Heart left ventricle (tissue), 16 donors: ENCODE results near the gene RGS16. TPM values are rescaled to one million over a fixed set of nuclear protein-coding genes. Genes with fewer than 3 reads are reported as not detected.

Source experiments
- ATAC-seq, 4 donors: fragments of 200-7000 bp; cut with Tn5 transposase; one replicate each; pipeline ENCODE4 v1.9.1; 2020 to 2022; ENCODE audit warnings: moderate library complexity in 4 of 4, mild to moderate bottlenecking in 3 of 4, moderate number of reproducible peaks in 1 of 4
- DNase-seq, 5 donors: peaks; one replicate each; pipeline ENCODE4 v3.0.0-alpha.2; 2020
- H3K27ac ChIP-seq, 12 donors: fragments of 200-600 bp; sonication (generic) in 4 of 12; one replicate each; pipeline versions ENCODE4 v1.5.0 to v1.8.0; 2016 to 2022; ENCODE audit warnings: mild to moderate bottlenecking in 2 of 12
- H3K27me3 ChIP-seq, 9 donors: fragments of 200-600 bp; sonication (generic) in 2 of 9; one replicate each; pipeline versions ENCODE4 v1.5.1 to v1.8.0; 2016 to 2022; ENCODE audit warnings: mild to moderate bottlenecking in 3 of 9
- H3K36me3 ChIP-seq, 9 donors: fragments of 200-600 bp; sonication (generic) in 2 of 9; one replicate each; pipeline versions ENCODE4 v1.5.0 to v1.8.0; 2018 to 2022; ENCODE audit warnings: mild to moderate bottlenecking in 2 of 9
- H3K4me1 ChIP-seq, 12 donors: fragments of 200-600 bp; sonication (generic) in 4 of 12; one replicate each; pipeline versions ENCODE4 v1.5.0 to v1.8.0; 2016 to 2022; ENCODE audit warnings: mild to moderate bottlenecking in 3 of 12
- H3K4me3 ChIP-seq, 12 donors: fragments of 200-600 bp; sonication (generic) in 4 of 12; one replicate each; pipeline versions ENCODE4 v1.5.0 to v1.8.0; 2017 to 2022; ENCODE audit warnings: mild to moderate bottlenecking in 9 of 12, moderate library complexity in 4 of 12
- H3K9me3 ChIP-seq, 12 donors: fragments of 200-600 bp; sonication (generic) in 4 of 12; one replicate each; pipeline versions ENCODE4 v1.5.0 to v1.8.0; 2016 to 2022; ENCODE audit warnings: mild to moderate bottlenecking in 1 of 12
- CTCF ChIP-seq, 12 donors: fragments of 200-600 bp; sonication (generic) in 4 of 12; IDR thresholded peaks; one replicate each; pipeline versions ENCODE4 v1.5.0 to v1.8.0; 2018 to 2022; ENCODE audit warnings: antibody characterized with exemption in 12 of 12, mild to moderate bottlenecking in 5 of 12
- POLR2A ChIP-seq, 2 donors: fragments of 450-650 bp; IDR thresholded peaks; one replicate each; pipeline ENCODE4 v1.6.1; 2017; ENCODE audit warnings: antibody characterized with exemption in 2 of 2, mild to moderate bottlenecking in 2 of 2, moderate library complexity in 2 of 2
- WGBS, 4 donors: extraction: QIAGEN DNeasy Blood & Tissue Kit in 2 of 4; methylation state at CpG; one replicate each; pipeline versions ENCODE4 v1.1.5 to v1.1.7; 2013 to 2018; 5-methylcytosine and 5-hydroxymethylcytosine counted together
- intact Hi-C, 10 donors: fragments of 100-400 bp; cut with DNase I; formaldehyde crosslinking; loops; one replicate each; pipeline versions ENCODE4 v1.11.1 to v1.14.2; 2022
- polyA plus RNA-seq, 2 donors: library from polyadenylated mRNA; stranded (reverse); fragments of 200-250 nt; gene quantifications; one replicate each; pipeline ENCODE4 v1.2.3, GENCODE V29; 2013
- total RNA-seq, 9 donors: library from RNA; depleted of rRNA in 2 of 9; stranded (reverse); fragments of >200 nt in 2 of 9; fragmentation: NEBNext Ultra II Directional in 3 of 9; extraction: Animal tissue kit (Norgen Biotek cat#: 25700) in 3 of 9; gene quantifications; one replicate each; pipeline versions ENCODE4 v1.1.0 to v1.2.4, GENCODE V29; 2016 to 2023
- donor health status: ischemic (EF 13 %, LVEDD 7.1; RV severe dilation, severe dysfunction).
- donor health status: healthy with polysubstance abuse.
- donor health status: DM: no; HTN: yes; CAD: no.
- donor health status: DM: no; HTN: no; CAD: no.
- donor health status: ischemic (EF 25% LVEDD 6.9; RV normal size, moderate dysfunction).
- donor health status: ischemic (EF 25% LVEDD 5.7; RV mildly dilated, moderate dysfunction).
- donor health status: healthy.
- donor health status: DM: yes; HTN: yes; CAD: no.
- donor health status: ischemic (EF 35%, LVEDD 5.7; RV mildly dilated, moderate dysfunction).
- donor health status: nonischemic (EF 11% LVEDD 7.7; RV severe dilation, severe dysfunction).
- donor health status: DM: yes; HTN: yes; CAD: no.
- donor health status: PGD.
- donor health status: ischemic (EF 29% LVEDD 5.4; RV normal size, mild dysfunction).
- donor health status: nonischemic (EF 23%, LVEDD 6.1; RV moderate dilation, normal function).

The RGS16 gene
- total and polyA plus RNA-seq, 11 donors: 0.75 to 9.3 (median 2.1) TPM

GRCh38 chr1:182625024-182625423, 20.8 kb upstream of the RGS16 start:
- no peaks in the 10 kb centered on the region for H3K27me3 ChIP-seq
- ATAC-seq: no peak
- peak overlapping the region in 4 of 12 donors; percentile 1 to 60 (median 30) for H3K27ac ChIP-seq
- intact Hi-C loops: no loop called here
- H3K9me3 ChIP-seq: peaks cover 0 to 7% (median 0%) of the 10 kb centered on the region in 12 donors
- no peak overlapping the region for H3K4me3 ChIP-seq
- 82 to 88% (median 85%) methylated on average over 3 of the region's 3 CpGs for WGBS, 4 donors
- no peak for DNase-seq
- peaks cover 0 to 48% (median 27%) of the 10 kb centered on the region in 12 donors for H3K4me1 ChIP-seq
- TF ChIP-seq CTCF (IDR thresholded peaks at IDR 0.05) (no peak), POLR2A (IDR thresholded peaks at IDR 0.05) (no peak)
- no peaks in the 10 kb centered on the region for H3K36me3 ChIP-seq

GRCh38 chr1:182624577-182624976, 20.4 kb upstream of the RGS16 start:
- DNase-seq: no peak
- Histone ChIP-seq H3K4me1 (peaks cover 0 to 47% (median 26%) of the 10 kb centered on the region in 12 donors), H3K27me3 (no peaks in the 10 kb centered on the region), H3K9me3 (peaks cover 0 to 10% (median 0%) of the 10 kb centered on the region in 12 donors), H3K27ac (peak overlapping the region in 5 of 12 donors; percentile 1 to 60 (median 33)), H3K4me3 (no peak overlapping the region), H3K36me3 (no peaks in the 10 kb centered on the region)
- no peak for ATAC-seq
- 38 to 49% (median 48%) methylated on average over 1 of the region's 1 CpG for WGBS, 4 donors
- intact Hi-C loops: loop anchor here in 1 of 10 donors (5.0 kb wide), 1 partner anchor 48 kb away; no protein-coding TSS in a partner anchor
- TF ChIP-seq CTCF (IDR thresholded peaks at IDR 0.05): no peak
- no peak for TF ChIP-seq POLR2A (IDR thresholded peaks at IDR 0.05)

GRCh38 chr1:182622901-182623528, 18.8 kb upstream of the RGS16 start:
- H3K27ac ChIP-seq: peak overlapping the region in 8 of 12 donors; percentile 7 to 64 (median 34)
- ATAC-seq (peak; percentile 76 to 84 (median 80)), DNase-seq (peak in 4 of 5 donors; percentile 47 to 59 (median 57))
- peaks cover 0 to 40% (median 21%) of the 10 kb centered on the region in 12 donors for H3K4me1 ChIP-seq
- intact Hi-C loops: loop anchor here in 1 of 10 donors (5.0 kb wide), 1 partner anchor 49 kb away; no protein-coding TSS in a partner anchor
- no peaks in the 10 kb centered on the region for H3K27me3 ChIP-seq
- H3K36me3 ChIP-seq: no peaks in the 10 kb centered on the region
- TF ChIP-seq POLR2A (IDR thresholded peaks at IDR 0.05) (no peak), CTCF (IDR thresholded peaks at IDR 0.05) (no peak)
- WGBS, 4 donors: 37 to 61% (median 47%) methylated on average over 6 of the region's 6 CpGs
- H3K9me3 ChIP-seq: peaks cover 0 to 15% (median 0%) of the 10 kb centered on the region in 12 donors
- H3K4me3 ChIP-seq: no peak overlapping the region

GRCh38 chr1:182621906-182622305, 17.7 kb upstream of the RGS16 start:
- Histone ChIP-seq H3K36me3 (no peaks in the 10 kb centered on the region), H3K9me3 (peaks cover 0 to 15% (median 0%) of the 10 kb centered on the region in 12 donors), H3K27ac (no peak overlapping the region), H3K4me1 (peaks cover 0 to 41% (median 21%) of the 10 kb centered on the region in 12 donors), H3K4me3 (no peak overlapping the region), H3K27me3 (peaks cover 0 to 3% (median 0%) of the 10 kb centered on the region in 9 donors)
- DNase-seq: no peak
- no peak for ATAC-seq
- WGBS, 4 donors: 93 to 96% (median 94%) methylated on average over 2 of the region's 2 CpGs
- intact Hi-C loops: loop anchor here in 1 of 10 donors (5.0 kb wide), 1 partner anchor 50 kb away; no protein-coding TSS in a partner anchor
- no peak for TF ChIP-seq POLR2A (IDR thresholded peaks at IDR 0.05)
- no peak for TF ChIP-seq CTCF (IDR thresholded peaks at IDR 0.05)
